Measurements from ENCODE around the gene TMEM121B. TPM values are rescaled to one million over a fixed set of nuclear protein-coding genes. Genes with fewer than 3 reads are reported as not detected.

The TMEM121B gene
- total RNA-seq, 2 experiments from 2014 or later = 0.15 to 0.32 TPM

DNA sequence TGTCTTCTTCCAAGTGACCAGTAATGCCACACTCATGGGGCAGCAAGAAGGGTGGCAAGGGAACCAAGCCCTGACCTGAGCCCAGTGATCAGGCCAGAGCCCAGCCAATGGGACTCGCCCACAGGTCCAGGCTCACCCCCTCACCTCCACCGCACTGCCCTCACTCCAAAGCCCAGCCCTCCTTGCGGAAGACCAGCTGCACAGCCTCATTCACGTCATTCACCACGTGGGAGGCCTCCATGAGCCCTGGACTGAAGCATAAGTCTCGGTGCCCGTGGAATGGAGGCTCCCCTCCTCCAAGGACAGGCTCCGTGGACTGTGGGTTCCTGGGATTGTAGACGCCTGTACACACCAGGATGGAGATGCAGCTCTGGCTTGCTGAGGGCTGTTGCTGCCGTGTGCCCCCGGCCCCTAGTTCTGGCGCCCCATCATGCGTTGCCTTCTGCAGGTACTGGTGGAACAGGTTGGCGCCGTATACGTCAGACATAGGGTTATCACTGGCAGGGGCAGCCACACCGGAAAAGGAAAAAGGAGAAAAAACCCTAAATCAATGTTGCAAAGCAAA, 16.8 kb upstream of the TMEM121B start:
- CTCF ChIA-PET (ENCODE audit: unreplicated experiment) = no interaction called here
- BruUV-seq (replicated peaks) = TSS peak; percentile 76

DNA sequence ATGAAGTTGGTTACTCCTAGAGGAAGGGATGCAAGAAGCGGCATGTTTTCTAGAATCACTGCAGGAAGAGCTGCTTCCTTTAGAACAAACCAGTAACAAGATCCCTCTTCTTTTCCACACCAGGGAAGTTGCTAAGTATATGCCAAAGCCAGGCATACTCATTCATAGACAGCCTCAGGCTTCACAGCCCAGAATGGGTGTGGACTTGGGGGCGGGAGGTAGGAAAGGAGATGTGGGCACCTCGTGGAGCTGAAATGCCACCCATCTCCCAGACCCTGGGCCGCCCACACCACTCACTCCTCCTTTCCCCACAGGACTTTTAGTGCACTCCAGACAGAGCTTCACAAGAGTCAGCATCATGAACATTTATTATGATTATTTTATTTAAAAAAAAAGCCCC, 16.0 kb upstream of the TMEM121B start:
- no TSS peak for BruUV-seq (replicated peaks)
- H3K79me2 ChIP-seq (ENCODE audit: insufficient read depth, low read depth, low read length) = no peaks in the 10 kb centered on the region
- H3K27ac ChIP-seq (ENCODE audit: low read depth, low read length, poor library complexity, severe bottlenecking) = no peak overlapping the region
- intact Hi-C loops (cut with micrococcal nuclease; ENCODE audit: unreplicated experiment) = no loop called here
- H3K36me3 ChIP-seq (ENCODE audit: insufficient read depth, low read length) = peaks cover 53% of the 10 kb centered on the region
- ChIA-PET POLR2A (no interaction called here), CTCF (ENCODE audit: unreplicated experiment) (no interaction called here)
- TF ChIP-seq, protein P1, sequence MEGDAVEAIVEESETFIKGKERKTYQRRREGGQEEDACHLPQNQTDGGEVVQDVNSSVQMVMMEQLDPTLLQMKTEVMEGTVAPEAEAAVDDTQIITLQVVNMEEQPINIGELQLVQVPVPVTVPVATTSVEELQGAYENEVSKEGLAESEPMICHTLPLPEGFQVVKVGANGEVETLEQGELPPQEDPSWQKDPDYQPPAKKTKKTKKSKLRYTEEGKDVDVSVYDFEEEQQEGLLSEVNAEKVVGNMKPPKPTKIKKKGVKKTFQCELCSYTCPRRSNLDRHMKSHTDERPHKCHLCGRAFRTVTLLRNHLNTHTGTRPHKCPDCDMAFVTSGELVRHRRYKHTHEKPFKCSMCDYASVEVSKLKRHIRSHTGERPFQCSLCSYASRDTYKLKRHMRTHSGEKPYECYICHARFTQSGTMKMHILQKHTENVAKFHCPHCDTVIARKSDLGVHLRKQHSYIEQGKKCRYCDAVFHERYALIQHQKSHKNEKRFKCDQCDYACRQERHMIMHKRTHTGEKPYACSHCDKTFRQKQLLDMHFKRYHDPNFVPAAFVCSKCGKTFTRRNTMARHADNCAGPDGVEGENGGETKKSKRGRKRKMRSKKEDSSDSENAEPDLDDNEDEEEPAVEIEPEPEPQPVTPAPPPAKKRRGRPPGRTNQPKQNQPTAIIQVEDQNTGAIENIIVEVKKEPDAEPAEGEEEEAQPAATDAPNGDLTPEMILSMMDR (conservative IDR thresholded peaks at IDR 0.05; ENCODE audit: low read length) = no peak
- no peak for TF ChIP-seq EZH2phosphoT487 (IDR thresholded peaks at IDR 0.05; ENCODE audit: borderline replicate concordance, low read depth, low read length)
- no peak overlapping the region for H3K4me2 ChIP-seq (ENCODE audit: low read length)
- no peak overlapping the region for H3K4me3 ChIP-seq (ENCODE audit: low read depth, low read length, poor library complexity, severe bottlenecking)
- H3K9me2 ChIP-seq (ENCODE audit: insufficient read depth, low read length) = no peaks in the 10 kb centered on the region
- H3K4me1 ChIP-seq (ENCODE audit: insufficient read depth, low read length, poor library complexity, severe bottlenecking) = peaks cover 4% of the 10 kb centered on the region
- no peak overlapping the region for H2AFZ ChIP-seq (ENCODE audit: low read length)
- DNase-seq (ENCODE audit: low spot score) = no peak
- H3K9me3 ChIP-seq (ENCODE audit: low read length) = no peaks in the 10 kb centered on the region
- H4K20me1 ChIP-seq (ENCODE audit: insufficient read depth, low read length) = no peaks in the 10 kb centered on the region

More for the DNA sequence above, 16.8 kb upstream of the TMEM121B start:
- no peak overlapping the region for H2AFZ ChIP-seq (ENCODE audit: low read length)
- H4K20me1 ChIP-seq (ENCODE audit: insufficient read depth, low read length) = no peaks in the 10 kb centered on the region
- peaks cover 60% of the 10 kb centered on the region for H3K36me3 ChIP-seq (ENCODE audit: insufficient read depth, low read length)
- POLR2A ChIA-PET = interaction anchor here (2.0 kb wide), 1 partner anchor 13 kb away, joined by 4 read pairs; no protein-coding TSS in a partner anchor
- no peaks in the 10 kb centered on the region for H3K9me3 ChIP-seq (ENCODE audit: low read length)
- H3K79me2 ChIP-seq (ENCODE audit: insufficient read depth, low read depth, low read length) = no peaks in the 10 kb centered on the region
- intact Hi-C loops (cut with micrococcal nuclease; ENCODE audit: unreplicated experiment) = no loop called here
- H3K4me3 ChIP-seq (ENCODE audit: low read depth, low read length, poor library complexity, severe bottlenecking) = no peak overlapping the region
- TF ChIP-seq, protein P1 (conservative IDR thresholded peaks at IDR 0.05; ENCODE audit: low read length) = no peak
- TF ChIP-seq EZH2phosphoT487 (IDR thresholded peaks at IDR 0.05; ENCODE audit: borderline replicate concordance, low read depth, low read length) = no peak
- no peaks in the 10 kb centered on the region for H3K9me2 ChIP-seq (ENCODE audit: insufficient read depth, low read length)
- no peak overlapping the region for H3K4me2 ChIP-seq (ENCODE audit: low read length)
- H3K27ac ChIP-seq (ENCODE audit: low read depth, low read length, poor library complexity, severe bottlenecking) = no peak overlapping the region
- no peak for DNase-seq (ENCODE audit: low spot score)
- H3K4me1 ChIP-seq (ENCODE audit: insufficient read depth, low read length, poor library complexity, severe bottlenecking) = no peaks in the 10 kb centered on the region

DNA sequence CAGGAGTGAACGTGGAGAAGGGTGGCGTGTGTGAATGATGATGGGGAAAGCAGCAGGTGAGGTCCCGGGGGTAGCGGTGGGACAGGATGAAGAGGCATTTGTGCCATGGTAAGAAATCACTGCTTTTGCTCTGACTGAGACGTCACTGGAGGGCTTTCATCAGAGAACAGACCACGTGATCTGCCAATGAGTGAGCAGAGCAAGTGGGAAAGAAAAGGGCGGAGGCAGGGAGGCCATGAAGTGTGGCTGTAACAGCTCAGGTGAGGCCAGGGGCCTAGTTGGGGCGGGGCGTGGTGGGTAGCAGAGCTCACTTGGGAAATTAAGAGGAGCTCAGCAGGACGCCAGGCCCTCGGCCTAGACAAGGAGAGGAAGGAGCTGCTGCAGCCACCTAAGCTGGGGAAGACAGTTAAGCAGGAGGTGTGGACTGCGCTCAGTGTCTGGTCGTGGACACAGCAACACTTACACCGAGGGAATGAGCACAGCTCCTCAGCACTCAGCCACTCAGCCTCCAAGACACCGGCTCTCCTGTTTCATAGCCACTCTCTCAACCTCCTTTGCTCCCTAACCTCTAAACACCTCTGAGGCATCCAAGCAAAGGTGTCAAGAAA, 14.1 kb upstream of the TMEM121B start:
- H3K4me2 ChIP-seq (ENCODE audit: low read length) = no peak overlapping the region
- POLR2A ChIA-PET = interaction anchor here (0.5 kb wide), 1 partner anchor 17 kb away, joined by 7 read pairs; no protein-coding TSS in a partner anchor
- no peak overlapping the region for H2AFZ ChIP-seq (ENCODE audit: low read length)
- no peak overlapping the region for H3K4me3 ChIP-seq (ENCODE audit: low read depth, low read length, poor library complexity, severe bottlenecking)
- no peaks in the 10 kb centered on the region for H4K20me1 ChIP-seq (ENCODE audit: insufficient read depth, low read length)
- no peaks in the 10 kb centered on the region for H3K79me2 ChIP-seq (ENCODE audit: insufficient read depth, low read depth, low read length)
- CTCF ChIA-PET (ENCODE audit: unreplicated experiment) = no interaction called here
- no peaks in the 10 kb centered on the region for H3K9me2 ChIP-seq (ENCODE audit: insufficient read depth, low read length)
- no peak for DNase-seq (ENCODE audit: low spot score)
- no TSS peak for BruUV-seq (replicated peaks)
- H3K27ac ChIP-seq (ENCODE audit: low read depth, low read length, poor library complexity, severe bottlenecking) = no peak overlapping the region
- no peaks in the 10 kb centered on the region for H3K9me3 ChIP-seq (ENCODE audit: low read length)
- no peak for TF ChIP-seq EZH2phosphoT487 (IDR thresholded peaks at IDR 0.05; ENCODE audit: borderline replicate concordance, low read depth, low read length)
- TF ChIP-seq, protein P1 (conservative IDR thresholded peaks at IDR 0.05; ENCODE audit: low read length) = no peak
- intact Hi-C loops (cut with micrococcal nuclease; ENCODE audit: unreplicated experiment) = no loop called here
- peaks cover 12% of the 10 kb centered on the region for H3K4me1 ChIP-seq (ENCODE audit: insufficient read depth, low read length, poor library complexity, severe bottlenecking)
- peaks cover 33% of the 10 kb centered on the region for H3K36me3 ChIP-seq (ENCODE audit: insufficient read depth, low read length)

All from OCI-LY7 (cell line).